Inferior parietal cortex (tissue), 1 donor: Measurements from ENCODE around the gene OGFOD3.
A peak's percentile ranks its signal among the peaks of the same experiment; 100 is the strongest.
"Not testable (repeated sequence)": the region's sequence is repeated elsewhere in the genome, so short reads cannot be mapped to it uniquely, and the experiment has no call there.

Source experiments
- DNase-seq: peaks from one replicate; pipeline ENCODE4 v3.0.0-alpha.2; 2016; ENCODE audit errors: extremely low spot score

The OGFOD3 gene

GRCh38 chr17:82374626-82375331, 43.6 kb downstream of the OGFOD3 start:
- no peak for DNase-seq

GRCh38 chr17:82373731-82374625, 44.4 kb downstream of the OGFOD3 start:
- no peak for DNase-seq

GRCh38 chr17:82373072-82373452, 45.3 kb downstream of the OGFOD3 start:
- not testable (repeated sequence) for DNase-seq

GRCh38 chr17:82372249-82373071, 45.9 kb downstream of the OGFOD3 start:
- DNase-seq: no peak

GRCh38 chr17:82371333-82372248, 46.8 kb downstream of the OGFOD3 start, which contains the start of gene UTS2R:
UTS2R (plus strand) TSS chr17:82371765; CDS start chr17:82374325, 2,560 bp downstream.
- DNase-seq: no peak

GRCh38 chr17:82370471-82371332, 47.7 kb downstream of the OGFOD3 start:
- DNase-seq: no peak

- no peak for DNase-seq
Measured at GRCh38 chr17:82369211-82369610, 49.2 kb downstream of the OGFOD3 start.

- DNase-seq: peak; percentile 41
Measured at GRCh38 chr17:82367724-82368524, 50.5 kb downstream of the OGFOD3 start.

- no peak for DNase-seq
Measured at GRCh38 chr17:82366749-82367148, 51.6 kb downstream of the OGFOD3 start.

- no peak for DNase-seq
Measured at GRCh38 chr17:82365606-82366295, 52.6 kb downstream of the OGFOD3 start.

GRCh38 chr17:82361885-82362633, 56.3 kb downstream of the OGFOD3 start:
- DNase-seq: no peak

- DNase-seq: not testable (repeated sequence)
Measured at GRCh38 chr17:82359451-82360074, 58.8 kb downstream of the OGFOD3 start.

- DNase-seq: no peak
Measured at GRCh38 chr17:82358465-82359350, 59.7 kb downstream of the OGFOD3 start, which contains the start of gene TEX19. TEX19 (plus strand) TSS chr17:82359247; CDS start chr17:82362151, 2,904 bp downstream.

- DNase-seq: no peak
Measured at GRCh38 chr17:82357394-82357793, 61.0 kb downstream of the OGFOD3 start.

GRCh38 chr17:82356845-82357355, 61.5 kb downstream of the OGFOD3 start:
- DNase-seq: no peak
